Psoas muscle (tissue), 8 donors: Measurements from ENCODE around the gene EIF2S2. TPM values are rescaled to one million over a fixed set of nuclear protein-coding genes. Genes with fewer than 3 reads are reported as not detected.
A peak's percentile ranks its signal among the peaks of the same experiment; 100 is the strongest.

Source experiments
- ATAC-seq, 4 donors: fragments of 200-7000 bp; cut with Tn5 transposase; one replicate each; pipeline ENCODE4 v1.9.1; 2020; ENCODE audit warnings: moderate library complexity in 3 of 4, mild to moderate bottlenecking in 2 of 4
- DNase-seq, 2 donors: peaks; one replicate each; pipeline ENCODE4 v3.0.0-alpha.2; 2020
- H3K27ac ChIP-seq: fragments of 200-600 bp; one replicate; pipeline ENCODE4 v1.8.0; 2022
- H3K27me3 ChIP-seq, 3 donors: fragments of 200-600 bp in 1 of 3; one replicate each; pipeline versions ENCODE4 v1.6.1 to v1.8.0; 2013 to 2022; ENCODE audit warnings: low read length in 2 of 3, mild to moderate bottlenecking in 2 of 3, moderate library complexity in 1 of 3; ENCODE audit not compliant: insufficient read depth in 3 of 3
- H3K36me3 ChIP-seq, 2 donors: fragments of 200-600 bp in 1 of 2; one replicate each; pipeline versions ENCODE4 v1.6.1 to v1.8.0; 2013 to 2022; ENCODE audit warnings: low read depth in 1 of 2, mild to moderate bottlenecking in 1 of 2, moderate library complexity in 1 of 2; ENCODE audit not compliant: insufficient read depth in 1 of 2
- H3K4me1 ChIP-seq: fragments of 200-600 bp; one replicate; pipeline ENCODE4 v1.8.0; 2022
- H3K4me3 ChIP-seq: fragments of 200-600 bp; one replicate; pipeline ENCODE4 v1.8.0; 2022; ENCODE audit warnings: mild to moderate bottlenecking
- H3K9me3 ChIP-seq: fragments of 200-600 bp; one replicate; pipeline ENCODE4 v1.8.0; 2022
- CTCF ChIP-seq: fragments of 200-600 bp; IDR thresholded peaks from one replicate; pipeline ENCODE4 v1.8.0; 2022; ENCODE audit warnings: antibody characterized with exemption
- WGBS, 3 donors: extraction: QIAGEN DNeasy Blood & Tissue Kit; methylation state at CpG; one replicate each; pipeline versions ENCODE4 v1.1.6 to v1.1.7; 2013; 5-methylcytosine and 5-hydroxymethylcytosine counted together
- intact Hi-C, 2 donors: fragments of 100-400 bp; cut with DNase I; formaldehyde crosslinking; loops; one replicate each; pipeline versions ENCODE4 v1.11.0 to v1.14.2; 2022
- polyA plus RNA-seq, 3 donors: library from polyadenylated mRNA; stranded (reverse); fragments of 200-250 nt; gene quantifications; one replicate each; pipeline ENCODE4 v1.2.3, GENCODE V29; 2013
- total RNA-seq, 4 donors: library from RNA; stranded (reverse); fragmentation: NEBNext Ultra II Directional in 2 of 4; extraction: Animal tissue kit (Norgen Biotek cat#: 25700) in 2 of 4; gene quantifications; one replicate each; pipeline versions ENCODE4 v1.2.1 to v1.2.4, GENCODE V29; 2021 to 2023
- donor health status: healthy with polysubstance abuse.
- donor health status: DM: no; HTN: no; CAD: no; lungs with moderate emphysema.
- donor health status: Bipolar disorder and iron deficiency.
- donor health status: healthy.
- donor health status: DM: yes; HTN: yes; CAD: no.
- donor health status: DM: no; HTN: no; CAD: no.
- donor health status: DM: no; HTN: no; CAD: no.
- donor health status: DM: yes; HTN: yes; CAD: no.

The EIF2S2 gene
- total and polyA plus RNA-seq, 7 donors: 49.4 to 219 (median 88.9) TPM

GRCh38 chr20:34075647-34076046 is 36.4 kb downstream of the EIF2S2 start:
- intact Hi-C loops: loop anchor here (5.0 to 10.0 kb wide), 2 partner anchors 42 to 49 kb away; no protein-coding TSS in a partner anchor
- no peaks in the 10 kb centered on the region for H3K27me3 ChIP-seq
- WGBS, 3 donors: 36 to 65% (median 39%) methylated on average over 16 of the region's 16 CpGs
- no peaks in the 10 kb centered on the region for H3K4me1 ChIP-seq
- peaks cover 0 to 82% of the 10 kb centered on the region in 2 donors for H3K36me3 ChIP-seq
- ATAC-seq (peak in 3 of 4 donors; percentile 44 to 49 (median 46)), DNase-seq (no peak)
- H3K27ac ChIP-seq: no peak overlapping the region
- H3K9me3 ChIP-seq: no peaks in the 10 kb centered on the region
- no peak for TF ChIP-seq CTCF
- H3K4me3 ChIP-seq: no peak overlapping the region

- WGBS, 3 donors: 58 to 80% (median 74%) methylated on average over 7 of the region's 7 CpGs
- DNase-seq: no peak
- Histone ChIP-seq H3K4me1 (peaks cover 10% of the 10 kb centered on the region), H3K27me3 (no peaks in the 10 kb centered on the region), H3K4me3 (no peak overlapping the region), H3K36me3 (peaks cover 0 to 68% of the 10 kb centered on the region in 2 donors), H3K9me3 (no peaks in the 10 kb centered on the region), H3K27ac (no peak overlapping the region)
- intact Hi-C loops: loop anchor here in 1 of 2 donors (5.0 to 10.0 kb wide), 2 partner anchors 51 to 142 kb away; no protein-coding TSS in a partner anchor
- no peak for ATAC-seq
- TF ChIP-seq CTCF: no peak
These were observed 37.8 kb downstream of the EIF2S2 start for GRCh38 chr20:34074101-34074760.

DNA sequence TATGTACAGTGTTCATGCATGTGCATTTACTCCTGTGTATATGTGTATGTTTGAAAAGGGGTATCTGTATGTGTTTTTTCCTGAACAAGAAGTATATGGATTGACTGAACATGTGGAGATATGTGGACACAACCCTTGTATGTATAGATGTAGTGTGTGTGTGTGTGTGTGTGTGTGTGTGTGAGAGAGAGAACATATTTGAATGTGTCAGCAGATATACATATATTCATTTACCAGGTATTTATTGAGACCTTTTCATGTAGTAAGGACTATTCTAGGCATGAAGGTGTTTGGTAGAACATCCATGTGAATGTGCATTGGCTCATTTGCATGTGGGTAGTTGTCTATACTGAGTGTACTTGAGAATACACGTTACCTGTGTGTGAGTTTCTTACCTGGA is 39.3 kb downstream of the EIF2S2 start:
- intact Hi-C loops: loop anchor here in 1 of 2 donors (5.0 to 10.0 kb wide), 2 partner anchors 52 to 140 kb away; no protein-coding TSS in a partner anchor
- no peaks in the 10 kb centered on the region for H3K27me3 ChIP-seq
- H3K36me3 ChIP-seq: peaks cover 0 to 53% of the 10 kb centered on the region in 2 donors

DNA sequence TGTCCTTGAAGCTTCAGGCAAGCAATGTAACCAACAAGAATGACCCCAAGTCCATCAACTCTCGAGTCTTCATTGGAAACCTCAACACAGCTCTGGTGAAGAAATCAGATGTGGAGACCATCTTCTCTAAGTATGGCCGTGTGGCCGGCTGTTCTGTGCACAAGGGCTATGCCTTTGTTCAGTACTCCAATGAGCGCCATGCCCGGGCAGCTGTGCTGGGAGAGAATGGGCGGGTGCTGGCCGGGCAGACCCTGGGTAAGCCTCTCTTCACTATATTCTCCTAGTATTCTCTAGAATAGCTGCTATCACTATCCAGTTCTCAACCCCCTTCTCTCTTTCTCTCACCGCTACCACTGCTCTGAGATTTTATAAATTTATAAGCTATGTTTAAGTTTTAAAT is 40.0 kb downstream of the EIF2S2 start:
- WGBS, 3 donors: 82 to 92% (median 89%) methylated on average over 8 of the region's 8 CpGs
- DNase-seq (no peak), ATAC-seq (no peak)
- intact Hi-C loops: loop anchor here in 1 of 2 donors (5.0 to 10.0 kb wide), 2 partner anchors 53 to 140 kb away; no protein-coding TSS in a partner anchor
- Histone ChIP-seq H3K4me3 (no peak overlapping the region), H3K36me3 (peaks cover 0 to 46% of the 10 kb centered on the region in 2 donors), H3K27ac (no peak overlapping the region), H3K27me3 (no peaks in the 10 kb centered on the region), H3K4me1 (peaks cover 16% of the 10 kb centered on the region), H3K9me3 (no peaks in the 10 kb centered on the region)
- TF ChIP-seq CTCF: no peak

More for the DNA sequence above, 39.3 kb downstream of the EIF2S2 start:
- H3K4me3 ChIP-seq: no peak overlapping the region
- H3K27ac ChIP-seq: no peak overlapping the region
- 91 to 100% (median 93%) methylated on average over 1 of the region's 1 CpG for WGBS, 3 donors
- ATAC-seq: no peak
- H3K4me1 ChIP-seq: peaks cover 16% of the 10 kb centered on the region
- no peaks in the 10 kb centered on the region for H3K9me3 ChIP-seq
- DNase-seq: no peak
- no peak for TF ChIP-seq CTCF
